AG09319 (cell line): ENCODE results near the gene C1QB.

ENCODE experiments used
- DNase-seq: peaks from one replicate; pipeline ENCODE4 v3.0.0-alpha.2; 2010; ENCODE audit warnings: low read depth; ENCODE audit errors: extremely low read depth
- CTCF ChIP-seq: IDR thresholded peaks from 2 replicates; pipeline ENCODE4 v1.5.1; 2011; ENCODE audit warnings: low read depth, mild to moderate bottlenecking, inconsistent platforms, low read length, moderate library complexity

C1QB gene

GRCh38 chr1:22629886-22630285 lies 23.1 kb upstream of the C1QB start:
- DNase-seq, result no peak
- TF ChIP-seq CTCF, result no peak

- DNase-seq, result no peak
- TF ChIP-seq CTCF, result no peak
Observed at GRCh38 chr1:22633697-22634463, 19.2 kb upstream of the C1QB start.

GRCh38 chr1:22635436-22635835 lies 17.6 kb upstream of the C1QB start:
- no peak for DNase-seq
- no peak for TF ChIP-seq CTCF

GRCh38 chr1:22636353-22636752 lies 16.7 kb upstream of the C1QB start, which contains the start of gene C1QA:
Gene C1QA, plus strand, starts transcription at chr1:22636628. Its CDS starts 989 bp downstream, at chr1:22637617.
- DNase-seq, result no peak
- no peak for TF ChIP-seq CTCF

GRCh38 chr1:22636927-22637326 lies 16.1 kb upstream of the C1QB start:
- no peak for TF ChIP-seq CTCF

GRCh38 chr1:22637907-22638445 lies 15.1 kb upstream of the C1QB start:
- no peak for DNase-seq
- TF ChIP-seq CTCF, result no peak

More at GRCh38 chr1:22636927-22637326, 16.1 kb upstream of the C1QB start:
- DNase-seq, result no peak

- TF ChIP-seq CTCF, result no peak
- DNase-seq, result no peak
Observed at GRCh38 chr1:22638476-22639234, 14.4 kb upstream of the C1QB start.
